ENCODE data around the gene MAST4.

MAST4 gene

GRCh38 chr5:66793049-66793448 lies 196.9 kb downstream of the MAST4 start:
- H3K4me3 ChIP-seq (ENCODE audit: low read depth, low read length): no peak overlapping the region
- DNase-seq (ENCODE audit: low read depth): no peak
- TF ChIP-seq CTCF (IDR thresholded peaks at IDR 0.05; ENCODE audit: insufficient read depth, low read depth, low read length, missing control alignments): no peak

- no peak overlapping the region for H3K4me3 ChIP-seq (ENCODE audit: low read depth, low read length)
- no peak for TF ChIP-seq CTCF (IDR thresholded peaks at IDR 0.05; ENCODE audit: insufficient read depth, low read depth, low read length, missing control alignments)
- no peak for DNase-seq (ENCODE audit: low read depth)
Measured at GRCh38 chr5:66795682-66796081, 199.5 kb downstream of the MAST4 start.

- no peak for TF ChIP-seq CTCF (IDR thresholded peaks at IDR 0.05; ENCODE audit: insufficient read depth, low read depth, low read length, missing control alignments)
- DNase-seq (ENCODE audit: low read depth): no peak
- no peak overlapping the region for H3K4me3 ChIP-seq (ENCODE audit: low read depth, low read length)
Measured at GRCh38 chr5:66796305-66797292, 200.4 kb downstream of the MAST4 start.

GRCh38 chr5:66802941-66803340 lies 206.7 kb downstream of the MAST4 start:
- H3K4me3 ChIP-seq (ENCODE audit: low read depth, low read length): no peak overlapping the region
- DNase-seq (ENCODE audit: low read depth): no peak
- no peak for TF ChIP-seq CTCF (IDR thresholded peaks at IDR 0.05; ENCODE audit: insufficient read depth, low read depth, low read length, missing control alignments)

GRCh38 chr5:66805514-66806430 lies 209.6 kb downstream of the MAST4 start:
- TF ChIP-seq CTCF (IDR thresholded peaks at IDR 0.05; ENCODE audit: insufficient read depth, low read depth, low read length, missing control alignments): no peak
- H3K4me3 ChIP-seq (ENCODE audit: low read depth, low read length): no peak overlapping the region
- no peak for DNase-seq (ENCODE audit: low read depth)

- no peak for TF ChIP-seq CTCF (IDR thresholded peaks at IDR 0.05; ENCODE audit: insufficient read depth, low read depth, low read length, missing control alignments)
- DNase-seq (ENCODE audit: low read depth): no peak
Measured at GRCh38 chr5:66807743-66808142, 211.6 kb downstream of the MAST4 start.

More at GRCh38 chr5:66807743-66808142, 211.6 kb downstream of the MAST4 start:
- no peak overlapping the region for H3K4me3 ChIP-seq (ENCODE audit: low read depth, low read length)

All from GM12865 (cell line).